K562 (cell line): ENCODE measurements around the gene TIAM1. TPM values are rescaled to one million over a fixed set of nuclear protein-coding genes. Genes with fewer than 3 reads are reported as not detected.

ENCODE experiments used
- ATAC-seq: fragments of 200-7000 bp; cut with Tn5 transposase; 3 replicates; pipeline ENCODE4 v1.9.1; 2020; ENCODE audit warnings: moderate library complexity
- BruUV-seq: library from RNA; stranded (reverse); fragments of 400-500 nt; replicated peaks from 2 replicates; lab custom pipeline; 2021; lab: Mats Ljungman, UMichigan
- CTCF ChIA-PET: fragments of 300-600 bp; formaldehyde crosslinking; extraction: SDS; loops from one replicate; lab custom pipeline; 2021; ENCODE audit warnings: low intra/inter-chr PET ratio; lab: Yijun Ruan, JAX
- POLR2A ChIA-PET: fragments of 300-600, 350-650 bp; sonication (Branson Sonifier 250); formaldehyde crosslinking; extraction: SDS; loops from one replicate; lab custom pipeline; 2021; ENCODE audit warnings: antibody characterized with exemption, inconsistent platforms; lab: Yijun Ruan, JAX
- DNase-seq, 4 experiments: peaks; one replicate each; pipeline versions ENCODE4 v3.0.0 to v3.0.0-alpha.2; 2011 to 2018; ENCODE audit warnings: low spot score in 3 of 4, mixed read lengths in 3 of 4; ENCODE audit errors: extremely low read depth in 1 of 4
- FAIRE-seq: peaks from 2 replicates; lab custom pipeline; 2011; peaks lifted over from hg19 to GRCh38; lab: Jason Lieb, UNC
- H2AFZ ChIP-seq: 2 replicates; pipeline ENCODE4 v1.6.0; 2011; ENCODE audit warnings: low read depth, low read length, control low read depth, inconsistent platforms
- H3K27ac ChIP-seq: fragments of 200-600 bp; 3 replicates; pipeline ENCODE4 v1.8.0; 2011; ENCODE audit warnings: low read depth, mild to moderate bottlenecking, control low read depth, inconsistent platforms, low read length, moderate library complexity, mixed read lengths; ENCODE audit errors: extremely low read depth
- H3K27me3 ChIP-seq, 2 experiments: fragments of 300-600 bp in 1 of 2; 2 replicates in 1 of 2; 3 replicates in 1 of 2; pipeline versions ENCODE4 v1.6.0 to v1.8.0; 2011; ENCODE audit warnings: inconsistent platforms in 2 of 2, low read length in 2 of 2, mild to moderate bottlenecking in 1 of 2, mixed read lengths in 1 of 2, moderate library complexity in 1 of 2; ENCODE audit not compliant: control insufficient read depth in 2 of 2, insufficient read depth in 2 of 2
- H3K36me3 ChIP-seq: fragments of 300-600 bp; 3 replicates; pipeline ENCODE4 v1.8.0; 2011; ENCODE audit warnings: mild to moderate bottlenecking, low read length, inconsistent platforms; ENCODE audit not compliant: control insufficient read depth, insufficient read depth
- H3K4me1 ChIP-seq, 2 experiments: fragments of 200-600 bp in 1 of 2; replicated peaks in 1 of 2; 2 replicates in 1 of 2; 3 replicates in 1 of 2; pipeline versions ENCODE4 v1.5.1 to v1.8.0; 2011; ENCODE audit warnings: inconsistent platforms in 2 of 2, low read length in 2 of 2, mild to moderate bottlenecking in 1 of 2, mixed read lengths in 1 of 2, moderate library complexity in 1 of 2; ENCODE audit not compliant: control insufficient read depth in 2 of 2, insufficient read depth in 2 of 2
- H3K4me2 ChIP-seq: 2 replicates; pipeline ENCODE4 v1.6.1; 2011; ENCODE audit warnings: low read length, control low read depth, inconsistent platforms, mixed read lengths; ENCODE audit not compliant: insufficient read depth
- H3K4me3 ChIP-seq: fragments of 200-600 bp; sonication (generic), shearing (Covaris generic); 2 replicates; pipeline ENCODE4 v1.5.1; 2016; ENCODE audit warnings: control low read depth, inconsistent platforms
- H3K79me2 ChIP-seq: fragments of 200-600 bp; 3 replicates; pipeline ENCODE4 v1.8.0; 2011; ENCODE audit warnings: low read length, inconsistent platforms; ENCODE audit not compliant: control insufficient read depth, insufficient read depth
- H3K9ac ChIP-seq, 2 experiments: 2 replicates each; pipeline versions ENCODE4 v1.6.0 to v1.6.1; 2011; ENCODE audit warnings: low read depth in 2 of 2, low read length in 2 of 2, control low read depth in 1 of 2, inconsistent platforms in 1 of 2, mild to moderate bottlenecking in 1 of 2, mixed read lengths in 1 of 2; ENCODE audit not compliant: insufficient read depth in 1 of 2
- H3K9me1 ChIP-seq: one replicate; pipeline ENCODE4 v1.6.0; 2011; ENCODE audit warnings: inconsistent platforms, mild to moderate bottlenecking, low read length, moderate library complexity; ENCODE audit not compliant: control insufficient read depth, insufficient read depth
- H3K9me3 ChIP-seq: replicated peaks from 2 replicates; pipeline ENCODE4 v1.5.1; 2011; ENCODE audit warnings: low read depth, low read length, inconsistent platforms; ENCODE audit not compliant: control insufficient read depth, insufficient read depth
- H4K20me1 ChIP-seq: replicated peaks from 2 replicates; pipeline ENCODE4 v1.6.1; 2011; ENCODE audit warnings: low read length, inconsistent platforms, mixed read lengths; ENCODE audit not compliant: control insufficient read depth, insufficient read depth
- ADNP ChIP-seq: fragments of 200-800 bp; sonication (Bioruptor generic); IDR thresholded peaks from 2 replicates; pipeline ENCODE4 v1.6.1; 2016; ENCODE audit warnings: missing genetic modification characterization, missing compliant biosample characterization
- E2F4 ChIP-seq: sonication (generic); formaldehyde crosslinking; IDR thresholded peaks from 2 replicates; pipeline ENCODE4 v1.8.0; 2022; ENCODE audit warnings: mild to moderate bottlenecking, low read depth, missing genetic modification reagents
- ELK1 ChIP-seq: sonication (generic); formaldehyde crosslinking; IDR thresholded peaks from 2 replicates; pipeline ENCODE4 v1.8.1; 2022; ENCODE audit warnings: missing genetic modification reagents
- FOXK2 ChIP-seq, 2 experiments: fragments of 450-650 bp; IDR thresholded peaks in 1 of 2; conservative IDR thresholded peaks in 1 of 2; 2 replicates each; pipeline ENCODE4 v1.6.1; 2016; ENCODE audit warnings: low read depth in 2 of 2, mild to moderate bottlenecking in 1 of 2
- HNRNPH1 ChIP-seq: fragments of 200-400 bp; formaldehyde crosslinking; optimal IDR thresholded peaks from 2 replicates; pipeline ENCODE3; 2017; ENCODE audit warnings: low read depth, mild to moderate bottlenecking, low read length, moderate library complexity
- IFI16 ChIP-seq: fragments of 250-450 bp; sonication (Bioruptor Pico); IDR thresholded peaks from 2 replicates; pipeline ENCODE4 v2.1.2; 2022; ENCODE audit warnings: mild to moderate bottlenecking, inconsistent platforms
- MTA2 ChIP-seq: fragments of 450-650 bp; IDR thresholded peaks from 2 replicates; pipeline ENCODE4 v1.6.1; 2016; ENCODE audit warnings: low read depth
- SAFB2 ChIP-seq: fragments of 200-400 bp; formaldehyde crosslinking; IDR thresholded peaks from 2 replicates; pipeline ENCODE4 v1.6.1; 2018; ENCODE audit warnings: borderline replicate concordance, low read length, low read depth, moderate library complexity; ENCODE audit not compliant: severe bottlenecking
- SMAD3 ChIP-seq: fragments of 450-650 bp; formaldehyde crosslinking; conservative IDR thresholded peaks from 2 replicates; pipeline ENCODE4 v1.4.0; 2020; ENCODE audit warnings: mild to moderate bottlenecking
- SNRNP70 ChIP-seq: fragments of 200-400 bp; formaldehyde crosslinking; optimal IDR thresholded peaks from 2 replicates; pipeline ENCODE3; 2017; ENCODE audit warnings: low read depth, low read length
- SREBF2 ChIP-seq: sonication (generic); formaldehyde crosslinking; IDR thresholded peaks from 2 replicates; pipeline ENCODE4 v1.4.0; 2020; ENCODE audit warnings: mild to moderate bottlenecking, missing genetic modification reagents
- STAG1 ChIP-seq: sonication (generic); formaldehyde crosslinking; IDR thresholded peaks from 2 replicates; pipeline ENCODE4 v1.5.0; 2020; ENCODE audit warnings: missing genetic modification reagents, borderline replicate concordance
- ZNF263 ChIP-seq: sonication (generic); formaldehyde crosslinking; IDR thresholded peaks from 2 replicates; pipeline ENCODE4 v1.8.0; 2022; ENCODE audit warnings: mild to moderate bottlenecking, missing genetic modification reagents, borderline replicate concordance
- ZNF384 ChIP-seq: IDR thresholded peaks from 2 replicates; pipeline ENCODE4 v1.6.1; 2012; ENCODE audit warnings: low read depth, low read length, improper control_type of control experiment
- ZNF668 ChIP-seq: fragments of 250-450 bp; sonication (Bioruptor Pico); IDR thresholded peaks from 2 replicates; pipeline ENCODE4 v1.8.0; 2022; ENCODE audit warnings: mild to moderate bottlenecking, inconsistent platforms
- ZNF77 ChIP-seq: fragments of 250-450 bp; sonication (Bioruptor Pico); IDR thresholded peaks from 2 replicates; pipeline ENCODE4 v1.5.0; 2020
- ZNF778 ChIP-seq: fragments of 450-650 bp; formaldehyde crosslinking; IDR thresholded peaks from 2 replicates; pipeline ENCODE4 v1.4.0; 2020; ENCODE audit warnings: mild to moderate bottlenecking, moderate library complexity
- ZNF79 ChIP-seq: fragments of 250-450 bp; sonication (Bioruptor Pico); IDR thresholded peaks from 2 replicates; pipeline ENCODE4 v1.4.0; 2020; ENCODE audit warnings: low read depth, mild to moderate bottlenecking, moderate library complexity
- WGBS: fragments of 100-300 bp; shearing (Covaris generic); methylation state at CpG from one replicate; pipeline ENCODE4 v1.1.6; 2016; ENCODE audit warnings: low coverage, mixed read lengths; ENCODE audit not compliant: insufficient coverage; ENCODE audit errors: missing lambda C conversion rate; 5-methylcytosine and 5-hydroxymethylcytosine counted together
- in situ Hi-C: fragments of 300-500 bp; cut with MboI; formaldehyde crosslinking; loops from 4 replicates; pipeline ENCODE4 v1.15.0; 2018; ENCODE audit warnings: inconsistent platforms, mixed read lengths
- intact Hi-C: fragments of 100-400 bp; cut with micrococcal nuclease; formaldehyde crosslinking; loops from 2 replicates; pipeline ENCODE4 v1.14.2; 2022
- polyA plus RNA-seq, 8 experiments: library from polyadenylated mRNA; depleted of rRNA in 4 of 8; stranded (reverse) in 5 of 8; unstranded in 3 of 8; fragments of >200 nt; fragmentation: Nextera tagmentation in 2 of 8; fragmentation: Illumina TruSeq in 1 of 8; extraction: Ambion mirVana in 2 of 8; extraction: Trizol in 1 of 8; gene quantifications; 2 replicates each; pipeline versions ENCODE4 v1.2.1 to v1.2.3, GENCODE V29; 2011 to 2014; ENCODE audit warnings: inconsistent platforms in 1 of 8, missing spikeins in 1 of 8
- total RNA-seq, 7 experiments: library from RNA; depleted of rRNA in 6 of 7; stranded (reverse); fragments of >200 nt in 6 of 7; fragmentation: Illumina TruSeq in 2 of 7; extraction: Trizol in 2 of 7; gene quantifications; 2 replicates each; pipeline versions ENCODE4 v1.2.1 to v1.2.3, GENCODE V29; 2011 to 2021; ENCODE audit warnings: low replicate concordance in 1 of 7

The TIAM1 gene
- total and polyA plus RNA-seq, 9 of the 15 experiments (the other 6 are each of a cell fraction or from before 2014, with no cell fraction given): 0.11 TPM; not detected in 8

- no peak for TF ChIP-seq E2F4 (CRISPR knock-in tag)
- TF ChIP-seq ELK1 (CRISPR knock-in tag): no peak
Observed at GRCh38 chr21:31078796-31079195, 265.3 kb downstream of the TIAM1 start (continued).

GRCh38 chr21:31078216-31078615 lies 265.8 kb downstream of the TIAM1 start:
- no peaks in the 10 kb centered on the region for H4K20me1 ChIP-seq
- TF ChIP-seq ZNF79 (no peak), IFI16 (no peak), FOXK2 (conservative IDR thresholded peaks at IDR 0.05 in 1 of 2, IDR thresholded peaks at IDR 0.05 in 1 of 2; ENCODE audit: low read depth in 2 of 2) (no peak), SMAD3 (CRISPR knock-in tag) (no peak), SAFB2 (no peak), ZNF668 (CRISPR knock-in tag) (no peak), ZNF263 (CRISPR knock-in tag) (no peak), ZNF384 (no peak), SNRNP70 (no peak), STAG1 (no peak), SREBF2 (CRISPR knock-in tag) (no peak), ZNF77 (CRISPR knock-in tag) (no peak), ZNF778 (CRISPR knock-in tag) (no peak), HNRNPH1 (no peak), ADNP (tag) (no peak), MTA2 (no peak)
- intact Hi-C loops: no loop called here
- in situ Hi-C loops: loop anchor here (25.0 kb wide), 1 partner anchor 1966 kb away; no protein-coding TSS in a partner anchor
- no peaks in the 10 kb centered on the region for H3K79me2 ChIP-seq
- H3K27me3 ChIP-seq: no peaks in the 10 kb centered on the region
- BruUV-seq: no TSS peak
- no peak overlapping the region for H3K9ac ChIP-seq
- no peak overlapping the region for H3K27ac ChIP-seq
- ATAC-seq: no peak
- no peaks in the 10 kb centered on the region for H3K9me1 ChIP-seq
- no peak overlapping the region for H2AFZ ChIP-seq
- 0% methylated on average over 4 of the region's 4 CpGs for WGBS
- ChIA-PET CTCF (no interaction called here), POLR2A (interaction anchor here (0.6 kb wide), 1 partner anchor 15 kb away, joined by 3 read pairs; no protein-coding TSS in a partner anchor)
- no peak overlapping the region for H3K4me2 ChIP-seq
- no peak overlapping the region for H3K4me3 ChIP-seq
- no peak for FAIRE-seq
- no peaks in the 10 kb centered on the region for H3K36me3 ChIP-seq
- H3K9me3 ChIP-seq: no peaks in the 10 kb centered on the region
- no peak for DNase-seq
- H3K4me1 ChIP-seq: no peaks in the 10 kb centered on the region
